NB4 (cell line): Measurements from ENCODE around the gene FCN2.

Experiments used
- CTCF ChIP-seq: IDR thresholded peaks from one replicate; pipeline ENCODE4 v1.5.1; 2012; ENCODE audit warnings: low read depth, low read length
- MAX ChIP-seq: IDR thresholded peaks from 2 replicates; pipeline ENCODE4 v1.6.1; 2011; ENCODE audit warnings: low read depth, low read length
- POLR2A ChIP-seq: IDR thresholded peaks from 2 replicates; pipeline ENCODE4 v1.6.1; 2011; ENCODE audit warnings: mild to moderate bottlenecking; ENCODE audit not compliant: insufficient read length; ENCODE audit errors: extremely low read depth

- TF ChIP-seq POLR2A (no peak), CTCF (no peak), MAX (no peak)
Measured at GRCh38 chr9:134894136-134894860, 13.7 kb downstream of the FCN2 start.
